ENCODE measurements around the gene NRCAM. TPM values are rescaled to one million over a fixed set of nuclear protein-coding genes. Genes with fewer than 3 reads are reported as not detected.

NRCAM gene
- total RNA-seq, 1 experiment from 2014 or later = 45.7 TPM

GRCh38 chr7:108164946-108165345, 291.3 kb downstream of the NRCAM start:
- no TSS peak for BruUV-seq (replicated peaks)
- ChIA-PET POLR2A (ENCODE audit: low non-redundant PET) (no interaction called here), CTCF (no interaction called here)
- no peaks in the 10 kb centered on the region for H3K36me3 ChIP-seq (ENCODE audit: insufficient read depth, low read length, poor library complexity, severe bottlenecking)
- H3K27ac ChIP-seq (ENCODE audit: low read depth, low read length, poor library complexity, severe bottlenecking) = no peak overlapping the region
- TF ChIP-seq, protein P1, sequence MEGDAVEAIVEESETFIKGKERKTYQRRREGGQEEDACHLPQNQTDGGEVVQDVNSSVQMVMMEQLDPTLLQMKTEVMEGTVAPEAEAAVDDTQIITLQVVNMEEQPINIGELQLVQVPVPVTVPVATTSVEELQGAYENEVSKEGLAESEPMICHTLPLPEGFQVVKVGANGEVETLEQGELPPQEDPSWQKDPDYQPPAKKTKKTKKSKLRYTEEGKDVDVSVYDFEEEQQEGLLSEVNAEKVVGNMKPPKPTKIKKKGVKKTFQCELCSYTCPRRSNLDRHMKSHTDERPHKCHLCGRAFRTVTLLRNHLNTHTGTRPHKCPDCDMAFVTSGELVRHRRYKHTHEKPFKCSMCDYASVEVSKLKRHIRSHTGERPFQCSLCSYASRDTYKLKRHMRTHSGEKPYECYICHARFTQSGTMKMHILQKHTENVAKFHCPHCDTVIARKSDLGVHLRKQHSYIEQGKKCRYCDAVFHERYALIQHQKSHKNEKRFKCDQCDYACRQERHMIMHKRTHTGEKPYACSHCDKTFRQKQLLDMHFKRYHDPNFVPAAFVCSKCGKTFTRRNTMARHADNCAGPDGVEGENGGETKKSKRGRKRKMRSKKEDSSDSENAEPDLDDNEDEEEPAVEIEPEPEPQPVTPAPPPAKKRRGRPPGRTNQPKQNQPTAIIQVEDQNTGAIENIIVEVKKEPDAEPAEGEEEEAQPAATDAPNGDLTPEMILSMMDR (conservative IDR thresholded peaks at IDR 0.05; ENCODE audit: low read depth, low read length) = no peak
- no peak for TF ChIP-seq EZH2 (IDR thresholded peaks at IDR 0.05; ENCODE audit: borderline replicate concordance, low read depth, low read length, poor library complexity, severe bottlenecking)
- intact Hi-C loops (cut with micrococcal nuclease; ENCODE audit: unreplicated experiment) = no loop called here
- no peaks in the 10 kb centered on the region for H3K27me3 ChIP-seq (replicated peaks; ENCODE audit: insufficient read depth, low read depth, low read length, poor library complexity)
- H3K9me3 ChIP-seq (ENCODE audit: low read depth, low read length, poor library complexity, severe bottlenecking) = no peaks in the 10 kb centered on the region
- DNase-seq (ENCODE audit: low spot score) = no peak
- no peaks in the 10 kb centered on the region for H3K4me1 ChIP-seq (ENCODE audit: insufficient read depth, low read length, poor library complexity, severe bottlenecking)
- no peak overlapping the region for H3K4me3 ChIP-seq (ENCODE audit: low read depth, low read length, poor library complexity, severe bottlenecking)

DNA sequence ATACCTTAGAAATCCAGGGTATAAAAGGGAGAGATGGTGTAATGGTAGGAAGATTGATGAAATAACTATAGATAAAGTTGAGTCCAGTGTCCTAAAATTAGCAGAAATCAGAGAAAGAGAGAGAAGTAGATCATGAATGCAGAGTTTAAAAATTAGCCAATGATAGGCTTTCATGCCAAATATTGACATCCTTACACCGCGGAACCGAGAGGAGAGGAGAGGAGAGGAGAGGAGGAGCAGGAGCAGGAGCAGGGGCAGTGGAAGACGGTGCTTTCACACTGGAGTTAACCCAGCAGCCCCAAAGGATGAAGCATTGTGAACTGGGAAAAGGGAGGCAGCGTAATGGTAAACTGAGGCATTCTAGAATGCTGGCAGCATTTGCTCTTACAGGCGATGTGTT, 291.9 kb downstream of the NRCAM start:
- no peaks in the 10 kb centered on the region for H3K9me3 ChIP-seq (ENCODE audit: low read depth, low read length, poor library complexity, severe bottlenecking)
- intact Hi-C loops (cut with micrococcal nuclease; ENCODE audit: unreplicated experiment) = no loop called here
- no peaks in the 10 kb centered on the region for H3K36me3 ChIP-seq (ENCODE audit: insufficient read depth, low read length, poor library complexity, severe bottlenecking)
- H3K4me3 ChIP-seq (ENCODE audit: low read depth, low read length, poor library complexity, severe bottlenecking) = no peak overlapping the region
- DNase-seq (ENCODE audit: low spot score) = no peak
- CTCF ChIA-PET = no interaction called here
- H3K4me1 ChIP-seq (ENCODE audit: insufficient read depth, low read length, poor library complexity, severe bottlenecking) = no peaks in the 10 kb centered on the region
- POLR2A ChIA-PET (ENCODE audit: low non-redundant PET) = no interaction called here
- TF ChIP-seq EZH2 (IDR thresholded peaks at IDR 0.05; ENCODE audit: borderline replicate concordance, low read depth, low read length, poor library complexity, severe bottlenecking) = no peak
- TF ChIP-seq, protein P1 (conservative IDR thresholded peaks at IDR 0.05; ENCODE audit: low read depth, low read length) = no peak
- no TSS peak for BruUV-seq (replicated peaks)
- no peak overlapping the region for H3K27ac ChIP-seq (ENCODE audit: low read depth, low read length, poor library complexity, severe bottlenecking)
- no peaks in the 10 kb centered on the region for H3K27me3 ChIP-seq (replicated peaks; ENCODE audit: insufficient read depth, low read depth, low read length, poor library complexity)

DNA sequence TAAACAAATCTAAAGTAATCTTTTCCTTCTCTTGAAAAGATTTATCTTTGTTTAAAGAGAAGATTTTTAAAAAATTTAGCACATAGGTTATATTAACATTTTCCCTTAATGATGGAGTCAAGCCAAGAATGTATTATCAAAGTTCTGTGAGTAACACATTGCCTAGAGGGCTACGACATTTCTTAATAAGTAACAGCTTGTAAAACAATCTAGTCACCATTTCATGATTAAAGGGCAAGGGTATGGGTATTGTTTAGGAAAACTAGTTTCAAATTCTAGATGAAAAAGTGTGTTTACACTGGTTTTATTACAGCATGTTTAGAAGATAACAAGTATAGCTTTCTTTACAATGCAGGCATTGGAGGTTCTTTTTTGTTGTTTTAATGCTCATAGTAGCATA, 297.5 kb downstream of the NRCAM start:
- DNase-seq (ENCODE audit: low spot score) = no peak
- Histone ChIP-seq H3K27ac (ENCODE audit: low read depth, low read length, poor library complexity, severe bottlenecking) (no peak overlapping the region), H3K9me3 (ENCODE audit: low read depth, low read length, poor library complexity, severe bottlenecking) (no peaks in the 10 kb centered on the region), H3K4me3 (ENCODE audit: low read depth, low read length, poor library complexity, severe bottlenecking) (no peak overlapping the region), H3K27me3 (replicated peaks; ENCODE audit: insufficient read depth, low read depth, low read length, poor library complexity) (no peaks in the 10 kb centered on the region), H3K4me1 (ENCODE audit: insufficient read depth, low read length, poor library complexity, severe bottlenecking) (no peaks in the 10 kb centered on the region), H3K36me3 (ENCODE audit: insufficient read depth, low read length, poor library complexity, severe bottlenecking) (no peaks in the 10 kb centered on the region)
- ChIA-PET CTCF (no interaction called here), POLR2A (ENCODE audit: low non-redundant PET) (no interaction called here)
- BruUV-seq (replicated peaks) = no TSS peak
- TF ChIP-seq, protein P1 (conservative IDR thresholded peaks at IDR 0.05; ENCODE audit: low read depth, low read length) = no peak
- intact Hi-C loops (cut with micrococcal nuclease; ENCODE audit: unreplicated experiment) = no loop called here

Measured in A673 (cell line).